ENCODE measurements around the gene LPP.

LPP gene

DNA sequence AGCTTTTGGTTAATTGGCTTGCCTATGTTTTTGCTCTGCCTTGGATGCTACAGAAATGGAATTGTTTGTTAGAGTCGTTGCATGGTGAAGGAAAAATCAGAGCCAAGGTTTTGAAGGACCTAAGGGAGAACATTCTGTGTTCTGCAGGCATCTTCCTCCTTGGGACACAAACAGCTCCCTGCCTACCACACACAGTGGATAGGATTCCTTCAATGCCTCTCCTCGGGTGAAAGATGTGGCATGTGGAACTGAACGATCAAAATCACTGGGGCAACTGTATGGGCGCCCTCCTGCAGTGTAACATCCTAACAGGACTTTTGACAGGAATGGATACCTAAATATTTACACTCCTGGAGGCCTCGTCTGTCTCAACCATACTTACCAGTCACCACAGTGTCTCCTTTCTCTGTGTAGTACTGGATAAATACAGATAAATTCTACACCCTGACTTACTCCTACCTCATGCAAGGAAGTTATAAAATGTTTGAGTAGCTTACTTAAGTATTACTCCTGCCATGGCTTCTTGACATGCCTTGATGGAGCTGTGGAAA lies 100.6 kb downstream of the LPP start:
- DNase-seq (ENCODE audit: low read depth), result no peak

DNA sequence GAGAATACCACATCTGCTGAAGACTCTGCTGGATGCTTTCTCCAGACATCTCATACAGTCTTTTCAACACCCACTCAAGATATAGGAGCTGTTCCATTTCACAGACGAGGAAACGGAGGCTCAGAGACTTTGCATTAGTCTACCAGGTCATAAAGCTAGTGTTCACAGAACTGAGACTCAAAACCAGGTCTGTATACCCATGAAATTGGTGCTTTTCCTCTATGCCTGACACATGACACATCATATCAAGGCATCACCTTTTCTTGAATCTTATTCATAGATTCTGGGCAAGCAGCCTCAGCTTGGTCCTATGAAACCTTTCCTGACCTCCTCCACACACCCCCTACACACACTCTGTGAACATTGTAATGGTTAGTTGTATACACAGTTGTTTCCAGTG lies 101.2 kb downstream of the LPP start:
- no peak for DNase-seq (ENCODE audit: low read depth)

DNA sequence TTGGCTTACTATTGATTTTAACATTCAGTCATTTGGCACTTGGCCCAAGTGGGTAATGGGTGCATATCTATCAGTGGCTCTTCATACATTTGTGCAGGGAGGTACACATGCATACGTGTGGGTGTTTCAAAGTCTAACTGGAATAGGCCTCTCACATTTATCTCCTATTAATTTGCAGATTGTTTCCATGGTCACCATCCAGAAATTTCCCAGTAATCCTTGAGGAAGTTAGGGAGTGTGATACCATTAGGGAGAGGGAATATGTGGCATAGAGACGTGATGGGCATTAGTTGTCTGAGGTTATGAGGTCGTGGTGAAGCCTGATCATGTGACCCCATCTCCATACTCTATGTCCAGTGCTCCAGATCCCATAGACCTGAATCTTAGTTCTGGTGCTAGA lies 102.8 kb downstream of the LPP start:
- no peak for DNase-seq (ENCODE audit: low read depth)

DNA sequence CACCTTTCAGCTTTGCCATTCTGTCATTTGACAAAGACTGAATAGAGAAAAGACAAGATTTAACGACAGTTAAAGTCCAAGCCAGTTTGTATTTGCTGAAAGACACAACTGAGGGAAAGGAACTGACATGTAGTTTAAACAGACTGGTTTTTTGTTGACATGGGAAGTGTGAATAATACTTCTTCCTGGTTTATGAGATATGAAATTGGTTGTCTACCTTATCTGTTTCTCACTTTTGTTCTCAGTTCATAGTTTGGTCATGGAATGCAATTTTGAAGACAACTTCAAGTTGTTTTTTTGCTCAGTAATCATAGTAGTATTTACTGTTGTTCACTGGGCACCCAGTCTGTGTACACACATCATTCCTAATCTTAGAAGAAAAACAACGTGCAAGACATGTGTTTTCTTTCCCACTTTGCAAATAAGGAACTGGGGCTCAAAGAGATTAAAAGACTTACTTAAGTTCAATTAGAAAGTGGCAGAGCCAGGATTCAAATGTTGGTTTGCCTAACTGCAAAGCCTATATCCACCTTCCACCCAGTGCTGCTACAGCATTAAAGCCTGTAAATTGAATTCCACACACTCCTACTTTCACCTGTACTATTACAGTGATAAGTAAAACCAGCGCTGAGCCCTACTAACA lies 103.5 kb downstream of the LPP start:
- DNase-seq (ENCODE audit: low read depth), result no peak

DNA sequence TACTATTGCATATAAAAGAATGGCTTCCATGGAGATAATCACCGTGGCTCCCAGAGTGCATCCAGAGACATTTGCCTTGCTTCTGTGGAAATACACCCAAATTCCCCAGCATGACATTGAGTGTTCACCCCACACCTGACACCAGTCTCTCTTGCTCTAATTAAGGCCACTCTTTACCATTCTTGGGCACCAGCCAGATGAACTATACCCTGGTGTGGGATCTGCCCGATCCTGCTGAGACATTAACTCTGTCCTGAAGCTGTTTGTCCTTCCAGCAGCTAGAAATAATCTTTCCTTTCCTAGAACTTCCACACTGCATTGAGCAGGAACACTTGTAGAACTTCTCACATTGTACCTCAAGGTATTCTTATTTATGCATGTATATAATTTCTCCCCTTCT lies 105.2 kb downstream of the LPP start:
- DNase-seq (ENCODE audit: low read depth), result no peak

DNA sequence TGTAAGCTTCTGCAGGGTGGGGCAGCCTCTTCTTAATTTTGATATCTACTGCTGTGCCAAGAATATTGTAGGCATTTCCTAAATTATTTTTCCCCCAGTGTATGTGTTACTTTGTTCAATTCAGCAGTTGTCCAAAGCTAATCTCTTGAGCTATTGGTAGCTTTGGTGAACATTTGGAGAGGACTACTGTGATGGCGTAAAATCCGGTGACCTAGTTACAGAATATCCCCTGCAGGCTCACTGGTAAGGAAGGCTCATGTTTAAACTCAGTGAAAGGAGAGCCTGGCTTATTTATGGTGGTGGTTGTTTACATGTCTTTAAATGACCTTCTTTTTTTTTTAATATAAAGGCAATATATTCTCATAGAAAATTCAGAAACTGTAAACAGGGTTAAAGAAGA lies 105.6 kb downstream of the LPP start:
- DNase-seq (ENCODE audit: low read depth), result no peak

DNA sequence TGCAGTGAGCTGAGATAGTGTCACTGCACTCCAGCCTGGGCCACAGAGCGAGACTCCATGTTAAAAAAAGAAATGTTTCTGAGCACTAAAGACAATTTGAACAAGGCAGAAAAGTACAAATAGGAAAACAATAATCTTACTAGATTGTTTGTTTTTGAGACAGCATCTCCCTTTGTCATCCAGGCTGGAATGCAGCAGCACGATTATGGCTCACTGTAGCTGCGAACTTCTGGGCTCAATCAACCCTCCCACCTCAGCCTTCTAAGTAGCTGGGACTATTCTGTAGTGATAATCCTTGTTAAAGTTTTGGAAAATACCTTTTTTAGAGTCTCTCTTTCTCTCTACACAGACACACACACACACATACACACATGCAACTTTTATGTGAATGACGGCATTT lies 107.1 kb downstream of the LPP start:
- DNase-seq (ENCODE audit: low read depth), result no peak

DNA sequence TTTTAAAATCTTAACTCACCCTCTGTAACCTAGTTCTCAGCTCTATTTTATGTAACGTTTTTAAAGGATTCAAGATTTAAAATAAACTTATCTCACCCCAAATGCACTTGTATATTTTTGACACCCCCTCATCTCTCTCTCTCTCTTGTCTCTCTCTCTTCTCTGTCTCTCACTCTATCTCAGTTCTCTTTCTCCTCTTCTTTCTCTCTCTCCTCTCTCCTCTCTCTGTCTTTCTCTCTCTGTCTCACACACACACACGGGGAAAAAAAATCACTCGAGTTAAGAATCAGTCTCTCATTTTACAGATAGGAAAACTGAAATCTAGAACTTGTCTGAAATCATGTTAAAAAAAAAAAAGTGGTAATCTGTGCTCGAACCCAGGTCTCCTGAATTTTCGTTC lies 108.5 kb downstream of the LPP start:
- DNase-seq (ENCODE audit: low read depth), result no peak

DNA sequence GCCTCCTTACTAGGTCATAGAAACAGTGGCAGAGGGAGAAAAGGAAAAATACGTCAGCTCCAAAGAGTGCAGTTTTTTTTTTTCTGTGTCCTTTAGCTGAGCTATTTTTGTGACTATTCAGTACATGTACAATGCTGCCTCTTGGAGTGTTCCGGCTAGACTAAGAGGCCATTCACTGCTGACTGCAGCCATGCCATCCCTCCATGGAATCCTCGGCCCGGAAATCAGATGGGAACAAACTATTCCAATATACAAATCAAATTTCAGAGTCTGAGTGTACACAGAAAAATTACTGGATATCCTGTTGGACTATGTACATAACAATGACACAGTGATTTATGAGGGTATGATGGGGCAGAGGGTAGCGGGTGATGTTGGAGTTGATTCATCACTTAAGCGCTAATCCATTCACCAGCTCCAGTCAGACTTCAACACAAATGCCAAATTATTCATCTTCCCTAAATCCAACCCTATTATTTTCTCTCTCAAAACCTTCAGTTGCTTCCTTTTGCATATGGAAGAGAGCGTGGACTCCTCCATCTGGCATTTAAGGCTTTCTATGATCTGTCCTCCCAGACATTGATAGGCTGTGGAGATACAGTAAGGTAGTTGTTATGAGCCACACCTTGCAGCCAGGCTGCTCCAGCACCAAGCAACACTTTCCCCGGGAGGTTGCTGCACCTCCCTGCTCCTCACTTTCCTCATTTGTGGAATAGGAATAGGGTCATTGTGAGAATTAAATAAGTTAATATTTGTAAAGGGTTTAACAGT lies 109.1 kb downstream of the LPP start:
- no peak for DNase-seq (ENCODE audit: low read depth)

DNA sequence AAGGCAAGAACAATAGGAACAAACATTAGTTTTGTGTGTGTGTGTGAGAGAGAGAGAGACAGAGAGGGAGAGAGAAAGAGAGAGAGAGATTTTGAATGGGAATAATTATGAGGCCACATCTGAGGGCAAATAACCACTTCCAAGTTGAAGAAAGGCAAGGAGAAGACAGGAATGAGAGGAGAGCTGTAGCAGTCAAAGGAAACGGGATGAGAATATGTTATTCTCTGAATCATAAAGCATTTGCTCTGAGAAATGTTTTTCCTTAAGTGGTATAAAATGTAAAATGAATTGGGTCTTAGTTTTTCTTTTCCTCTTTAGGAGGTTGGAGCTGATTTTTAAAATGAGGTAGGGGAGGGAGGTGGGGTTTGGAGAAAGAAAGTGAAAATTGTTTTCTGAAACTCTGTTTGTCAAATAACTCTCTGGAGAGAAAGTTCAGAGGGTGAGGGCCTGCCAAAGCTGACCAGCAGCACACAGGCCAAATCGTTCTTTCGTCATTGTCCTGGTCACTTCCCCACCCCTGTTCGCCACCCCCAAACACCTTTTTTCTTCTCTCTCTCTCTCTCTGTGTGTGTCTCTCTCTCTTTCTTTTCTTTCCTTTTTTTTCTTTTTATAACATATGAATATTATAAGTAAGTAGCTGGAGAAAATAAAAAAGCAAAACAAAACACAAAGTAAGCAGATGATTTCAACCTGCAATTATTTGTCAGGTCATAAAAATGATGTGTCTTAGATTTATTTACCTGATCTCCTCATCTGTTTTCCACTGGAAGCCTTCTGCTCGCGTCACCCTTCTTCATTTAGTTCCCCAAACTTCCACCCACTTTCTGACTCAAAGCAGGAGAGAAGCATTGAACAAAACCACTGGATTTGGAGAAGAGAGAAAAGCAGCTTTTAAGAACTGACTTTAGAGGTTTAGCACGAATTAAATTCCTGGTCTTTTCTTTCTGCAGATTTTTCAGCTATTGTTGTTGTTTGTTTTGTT lies 110.6 kb downstream of the LPP start:
- DNase-seq (ENCODE audit: low read depth), result no peak

DNA sequence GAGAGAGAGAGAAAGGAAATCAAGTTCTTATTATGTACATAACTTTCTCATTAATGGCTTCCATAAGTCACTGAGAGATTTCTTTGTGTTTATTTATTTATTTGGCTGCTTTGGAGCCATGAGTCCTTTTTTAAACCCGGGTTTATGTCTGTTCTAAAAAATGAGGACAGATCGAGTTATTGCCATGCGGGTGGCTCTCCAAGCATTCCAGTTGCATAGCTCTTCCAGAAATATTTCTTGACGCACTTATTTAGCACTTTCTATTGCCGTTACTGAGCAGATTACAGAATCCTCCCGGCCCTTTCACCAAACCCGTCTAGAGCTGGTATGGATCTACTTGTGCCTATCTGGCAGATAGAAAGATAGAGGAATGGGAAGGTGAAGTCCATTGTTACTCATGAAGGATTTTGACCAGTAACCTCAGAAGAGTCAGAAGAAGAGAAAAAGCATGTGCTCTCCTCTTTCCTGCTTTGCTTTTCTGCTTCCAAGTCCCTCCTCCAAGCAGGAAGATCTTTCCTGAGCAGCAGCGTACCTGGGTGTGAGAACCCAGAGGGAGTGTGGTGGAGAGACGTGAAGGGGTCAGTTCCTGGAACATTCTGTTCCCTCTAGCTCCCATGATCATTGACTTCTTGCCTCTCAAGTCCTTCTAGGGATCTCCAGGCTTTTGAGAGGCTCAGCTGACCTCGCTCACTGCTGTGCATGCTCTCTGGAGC lies 112.8 kb downstream of the LPP start:
- no peak for DNase-seq (ENCODE audit: low read depth)

DNA sequence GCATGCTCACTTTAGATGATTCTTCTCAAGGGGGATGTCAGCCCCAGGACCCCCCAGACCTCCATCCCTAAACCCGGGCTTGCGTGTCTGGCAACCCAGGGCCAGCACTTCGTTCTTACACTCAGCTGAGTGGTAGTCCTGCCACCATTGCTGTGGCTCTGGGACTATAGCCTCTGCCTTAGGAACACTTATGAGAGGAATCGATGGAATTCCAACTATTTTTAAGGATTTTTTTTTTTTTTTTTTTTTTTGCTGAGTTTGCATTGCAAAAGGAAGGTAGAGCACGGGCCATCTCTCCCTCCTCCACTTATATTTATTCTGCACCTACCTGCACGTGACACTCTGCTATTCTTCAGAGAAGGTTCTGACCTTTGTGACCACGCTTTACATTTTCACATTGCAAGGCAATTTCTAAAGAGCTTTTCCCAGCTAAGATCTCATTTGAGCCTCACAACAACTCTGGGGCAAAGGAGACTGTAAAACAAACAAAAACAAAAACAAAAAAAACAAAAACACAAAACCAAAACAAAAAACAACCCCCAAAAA lies 113.9 kb downstream of the LPP start:
- DNase-seq (ENCODE audit: low read depth), result no peak

DNA sequence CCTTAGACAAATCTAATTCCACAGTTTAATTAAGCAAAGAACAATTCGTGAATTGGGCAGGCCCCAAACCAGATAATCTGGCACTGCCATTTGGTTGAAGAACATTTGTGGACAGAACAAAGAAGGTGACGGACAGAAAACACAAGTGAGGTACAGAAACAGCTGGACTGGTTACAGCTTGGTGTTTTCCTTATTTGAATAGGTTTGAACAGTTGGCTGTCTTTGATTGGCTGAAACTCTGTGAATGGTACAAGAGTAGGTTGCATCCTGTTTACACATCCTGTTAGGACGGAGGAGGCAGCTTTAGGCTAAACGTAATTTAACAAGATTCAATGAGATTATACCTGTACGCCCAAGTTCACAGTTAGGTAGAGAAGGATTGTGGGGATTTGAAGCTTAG lies 114.4 kb downstream of the LPP start:
- no peak for DNase-seq (ENCODE audit: low read depth)

DNA sequence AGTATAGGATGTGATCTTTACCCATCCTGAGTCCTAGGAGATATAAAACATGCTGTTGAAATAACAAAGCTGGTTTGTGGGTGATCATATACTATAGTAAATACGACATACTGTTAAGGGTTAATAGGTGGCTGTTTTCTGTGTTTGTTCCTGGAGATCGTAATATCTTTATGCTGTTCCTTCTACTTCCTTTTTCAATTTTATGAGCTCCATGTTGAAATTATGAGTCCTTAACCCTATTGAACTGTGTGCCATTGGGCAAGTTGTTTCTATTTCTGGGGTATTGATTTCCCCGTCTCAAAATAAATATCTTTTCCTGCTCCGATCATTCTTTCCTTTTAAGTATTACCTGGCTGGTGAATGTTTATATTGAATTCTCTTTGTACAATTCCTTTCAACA lies 115.1 kb downstream of the LPP start:
- DNase-seq (ENCODE audit: low read depth), result no peak

DNA sequence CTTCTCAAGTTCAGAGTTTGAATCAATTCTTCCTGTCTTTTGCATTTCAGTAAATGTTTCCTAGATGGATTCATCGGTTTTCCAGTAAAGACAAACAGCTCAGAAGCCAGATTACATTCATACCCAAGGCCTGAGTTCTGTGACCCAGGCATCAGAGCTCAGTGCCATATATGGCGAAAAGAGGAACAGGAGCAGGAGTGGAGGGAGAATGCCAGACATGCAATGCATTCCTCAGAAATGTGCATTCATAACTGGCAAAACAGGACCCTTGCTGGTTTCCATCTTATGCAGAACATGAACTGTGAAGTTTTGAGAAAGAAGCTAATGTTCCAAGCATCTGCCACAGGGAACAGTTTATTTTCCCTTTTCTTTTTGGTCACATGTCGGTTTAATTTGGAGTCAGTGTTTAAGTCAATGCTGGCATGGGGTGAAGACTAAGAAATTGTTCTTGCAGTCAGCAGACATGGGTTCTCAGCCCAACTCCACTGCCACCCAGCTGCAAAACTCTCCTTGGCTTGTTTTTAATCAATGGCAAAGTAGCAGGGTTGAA lies 116.5 kb downstream of the LPP start:
- no peak for DNase-seq (ENCODE audit: low read depth)

DNA sequence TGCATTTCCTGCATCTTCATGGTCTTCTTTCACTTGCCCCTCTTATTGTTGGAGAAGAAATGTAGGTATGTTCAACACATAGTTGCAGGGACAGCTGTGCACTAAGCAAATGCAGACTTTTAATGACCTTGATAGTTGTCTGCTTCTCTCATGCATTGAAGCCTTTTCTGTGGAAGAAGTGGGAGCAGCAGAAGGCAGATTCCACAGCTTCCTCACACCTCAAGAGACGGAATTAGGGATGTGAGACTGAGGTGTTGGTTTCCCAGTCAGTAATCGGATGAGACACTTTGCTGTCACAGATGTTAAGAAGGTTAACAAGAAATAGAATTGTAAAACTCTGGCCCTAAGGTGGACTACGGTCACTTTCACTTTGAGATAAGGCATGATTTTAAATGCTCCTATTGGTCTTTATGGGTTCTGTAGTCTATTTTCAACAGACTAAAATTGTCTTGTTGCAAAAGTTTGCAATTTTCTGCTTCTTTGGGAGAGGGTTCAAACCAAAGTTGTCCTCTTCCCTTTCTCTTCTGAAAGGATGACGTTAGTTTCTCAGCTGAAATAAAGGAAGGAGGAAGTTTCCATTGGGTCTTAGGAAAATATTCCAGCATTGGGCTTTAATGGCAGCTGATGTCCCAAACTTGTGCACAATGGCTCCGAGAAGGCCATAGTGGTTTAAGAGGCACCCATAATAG lies 117.4 kb downstream of the LPP start:
- no peak for DNase-seq (ENCODE audit: low read depth)

DNA sequence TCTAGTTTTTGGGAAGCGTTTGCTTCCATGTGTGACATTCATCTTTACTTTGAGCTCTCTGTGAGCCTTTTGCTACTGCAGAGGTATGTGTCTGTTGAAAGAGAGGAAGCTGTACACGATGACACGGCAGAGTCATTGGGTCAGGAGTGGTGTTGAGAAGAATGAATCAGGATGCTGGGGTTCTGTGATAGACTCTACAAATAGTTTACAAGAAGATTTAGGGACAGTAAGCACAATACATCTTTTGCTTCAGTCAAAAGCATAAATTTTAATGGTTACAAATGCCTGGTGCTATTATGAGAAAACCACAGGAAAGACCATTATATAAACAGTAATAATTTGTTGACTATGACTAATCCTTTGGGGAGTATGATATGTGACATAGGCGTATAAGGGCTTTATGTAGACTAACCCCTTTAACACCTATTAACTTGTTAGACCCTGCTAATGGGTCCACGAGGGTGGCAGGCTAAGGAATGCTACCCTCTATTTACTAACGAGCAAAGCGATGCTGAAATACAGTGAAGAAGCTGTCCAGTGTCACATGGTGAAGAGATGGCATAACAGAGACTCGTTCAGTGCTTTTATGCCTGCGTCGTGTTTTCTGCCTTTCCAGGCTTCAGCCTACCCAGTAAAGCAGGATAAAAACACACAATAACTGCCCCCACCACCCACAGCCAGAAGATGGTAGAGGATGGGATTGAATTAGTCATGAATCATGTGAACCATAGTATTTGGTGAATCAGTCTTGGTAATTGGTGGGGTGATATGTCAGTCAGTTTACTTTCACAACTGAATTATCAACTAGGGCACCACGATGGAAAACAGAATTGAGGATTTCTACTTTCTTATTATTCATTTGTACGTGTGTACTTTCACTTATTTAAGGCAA lies 118.8 kb downstream of the LPP start:
- DNase-seq (ENCODE audit: low read depth), result no peak

DNA sequence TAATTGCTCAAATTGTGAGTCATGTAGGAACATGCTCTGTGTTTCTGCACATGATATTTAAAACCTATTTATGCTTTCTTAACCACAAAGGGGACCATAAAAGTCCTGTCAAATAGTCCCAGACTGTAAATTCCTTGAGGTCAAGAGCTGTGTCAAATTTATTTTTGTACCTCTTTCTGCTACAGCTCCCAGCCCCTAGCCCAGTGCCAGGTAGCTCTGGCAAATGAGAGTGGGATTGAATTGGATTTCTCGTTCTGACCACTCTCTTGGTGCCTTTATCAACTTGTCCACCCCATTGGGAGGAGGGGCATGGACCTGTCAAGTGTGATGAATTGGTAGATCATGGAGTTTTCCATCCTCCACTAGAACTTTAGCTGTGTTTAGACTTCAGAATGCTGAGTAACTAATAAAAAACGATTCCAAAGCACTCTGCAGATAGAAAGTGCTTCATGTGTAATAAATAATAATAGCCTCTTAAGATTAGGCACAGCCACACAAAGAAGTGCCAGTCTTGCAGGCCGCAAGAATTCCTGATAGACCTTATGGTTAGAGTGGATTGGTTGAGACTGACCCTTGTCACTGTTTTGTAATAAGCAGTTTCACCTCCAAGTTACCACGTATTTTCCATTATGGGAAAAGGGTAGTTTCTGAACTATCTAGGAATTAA lies 120.4 kb downstream of the LPP start:
- no peak for DNase-seq (ENCODE audit: low read depth)

DNA sequence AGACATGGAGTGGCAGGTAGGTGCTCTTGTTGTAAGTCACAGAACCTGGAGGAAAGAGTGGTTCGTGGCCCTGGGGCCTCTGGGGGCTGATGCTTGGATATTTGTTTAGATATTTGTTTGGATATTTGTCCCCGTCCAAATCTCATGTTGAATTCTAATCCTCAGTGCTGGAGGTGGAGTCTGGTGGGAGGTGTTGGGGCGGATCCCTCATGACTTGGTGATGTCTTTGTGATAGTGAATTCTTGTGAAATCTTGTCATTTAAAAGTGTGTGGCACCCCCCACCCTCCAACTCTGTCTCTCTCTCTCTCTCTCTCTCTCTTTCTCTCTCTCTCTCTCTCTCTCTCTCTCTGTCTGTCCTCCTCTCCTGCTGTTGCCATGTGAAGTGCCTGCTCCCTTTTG lies 122.4 kb downstream of the LPP start:
- no peak for DNase-seq (ENCODE audit: low read depth)

Measured in stimulated activated CD8-positive, alpha-beta memory T cell treated with anti-CD3 and anti-CD28 coated beads, Interleukin-7, amount 100 ng/mL, for 24 hours (primary cell).